ENCODE results near the gene RXRA. TPM values are rescaled to one million over a fixed set of nuclear protein-coding genes. Genes with fewer than 3 reads are reported as not detected.

Gene RXRA
- total and polyA plus RNA-seq, 2 donors (not counting 3 experiments of a cell fraction or from before 2014, with no cell fraction given), result 15.4 to 37.4 TPM

DNA sequence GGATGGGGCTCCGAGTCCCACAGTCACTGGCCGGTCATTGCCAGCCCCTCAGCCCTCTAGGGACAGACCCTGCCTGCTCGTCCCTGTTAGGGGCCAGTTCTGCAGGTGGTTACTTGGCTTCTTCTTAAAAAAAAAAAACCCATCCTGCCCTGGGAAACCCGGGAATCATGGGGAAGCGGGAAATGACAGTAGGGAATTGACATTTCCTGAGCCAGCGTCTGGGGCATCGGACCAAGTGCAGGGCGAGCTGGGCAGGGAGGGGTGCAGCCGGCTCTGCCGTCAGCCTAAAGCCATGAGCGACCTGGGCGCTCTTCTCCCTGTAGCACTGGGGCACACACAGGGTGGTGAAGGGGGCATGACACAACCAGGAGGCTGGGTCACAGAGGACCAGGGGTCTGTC, 66.6 kb downstream of the RXRA start:
- Histone ChIP-seq H3K27me3 (ENCODE audit: control insufficient read depth in 2 of 2, insufficient read depth in 2 of 2, low read length in 2 of 2) (no peaks in the 10 kb centered on the region), H3K36me3 (ENCODE audit: control insufficient read depth in 2 of 2, extremely low read depth in 1 of 2, insufficient read depth in 2 of 2, low read length in 2 of 2) (no peaks in the 10 kb centered on the region), H2AFZ (ENCODE audit: low read depth, low read length) (no peak overlapping the region), H3K9ac (replicated peaks; ENCODE audit: extremely low read depth, insufficient read depth, low read length) (no peak overlapping the region), H3K9me3 (replicated peaks; ENCODE audit: control insufficient read depth, insufficient read depth, low read length) (no peaks in the 10 kb centered on the region), H3K27ac (ENCODE audit: insufficient read depth, low read depth, low read length) (peak overlapping the region; percentile 50), H3K9me1 (replicated peaks; ENCODE audit: control insufficient read depth, extremely low read depth, insufficient read depth, low read length) (no peaks in the 10 kb centered on the region), H3K4me1 (ENCODE audit: control insufficient read depth, extremely low read depth, insufficient read depth, low read length) (peaks cover 52% of the 10 kb centered on the region), H3K4me3 (replicated peaks in 1 of 3; ENCODE audit: insufficient read depth in 1 of 3, low read depth in 1 of 3, low read length in 3 of 3) (no peak overlapping the region), H3K4me2 (ENCODE audit: insufficient read depth, low read length) (peak overlapping the region; percentile 13), H4K20me1 (replicated peaks; ENCODE audit: control insufficient read depth, extremely low read depth, insufficient read depth, low read length) (no peaks in the 10 kb centered on the region), H3K79me2 (ENCODE audit: control insufficient read depth, insufficient read depth, low read length) (peaks cover 33% of the 10 kb centered on the region)
- intact Hi-C loops (cut with micrococcal nuclease), result loop anchor here (1.0 kb wide), 1 partner anchor 17 kb away; no protein-coding TSS in a partner anchor
- FAIRE-seq, result peak; percentile 90
- BruUV-seq (replicated peaks), result no TSS peak
- POLR2A ChIA-PET, result interaction anchor here (0.8 to 1.1 kb wide), 2 partner anchors 11 to 52 kb away, joined by 4 read pairs; no protein-coding TSS in a partner anchor
- TF ChIP-seq POLR2AphosphoS5 (IDR thresholded peaks at IDR 0.05; ENCODE audit: insufficient read depth, low read depth, low read length) (peak; percentile 66), MAX (IDR thresholded peaks at IDR 0.05; ENCODE audit: insufficient read depth, insufficient read length) (no peak), JUN (IDR thresholded peaks at IDR 0.05; ENCODE audit: borderline replicate concordance, insufficient read depth, insufficient read length, low read depth) (no peak), FOS (IDR thresholded peaks at IDR 0.05; ENCODE audit: borderline replicate concordance, insufficient read depth, low read length) (no peak), CTCF (IDR thresholded peaks at IDR 0.05; ENCODE audit: extremely low read depth in 1 of 2, insufficient read depth in 1 of 2, low read depth in 1 of 2, low read length in 2 of 2) (no peak), EZH2 (IDR thresholded peaks at IDR 0.05; ENCODE audit: borderline replicate concordance, low read depth, low read length, severe bottlenecking) (no peak), POLR2A (IDR thresholded peaks at IDR 0.05; ENCODE audit: low read depth, low read length) (peak; percentile 30), MYC (IDR thresholded peaks at IDR 0.05; ENCODE audit: low read depth, low read length) (no peak), GATA2 (IDR thresholded peaks at IDR 0.05; ENCODE audit: insufficient read depth, insufficient read length, low read depth, low read length) (no peak)
- CTCF ChIA-PET, result interaction anchor here (1.0 to 2.1 kb wide), 3 partner anchors 14 to 50 kb away, joined by 3 to 8 read pairs (median 5); no protein-coding TSS in a partner anchor
- dilution Hi-C loops (cut with MboI; ENCODE audit: extremely low pct_ligation_motif_present, low sequenced_read_pairs), result no loop called here
- DNase-seq (ENCODE audit: low read depth, low spot score), result peak; percentile 63

All from endothelial cell of umbilical vein (primary cell).